Measurements from ENCODE around the gene CD164L2.
"Not testable (repeated sequence)": the region's sequence is repeated elsewhere in the genome, so short reads cannot be mapped to it uniquely, and the experiment has no call there.

Gene CD164L2

GRCh38 chr1:27384797-27385196 lies 1.7 kb upstream of the CD164L2 start:
- not testable (repeated sequence) for DNase-seq (ENCODE audit: low spot score)

GRCh38 chr1:27383661-27384060 lies 528 bp upstream of the CD164L2 start:
- DNase-seq (ENCODE audit: low spot score): no peak

- no peak for DNase-seq (ENCODE audit: low spot score)
Observed at GRCh38 chr1:27381969-27382762, 967 bp downstream of the CD164L2 start.

GRCh38 chr1:27380766-27381733 lies 2.1 kb downstream of the CD164L2 start:
- DNase-seq (ENCODE audit: low spot score): no peak

- no peak for DNase-seq (ENCODE audit: low spot score)
Observed at GRCh38 chr1:27380224-27380623, 2.9 kb downstream of the CD164L2 start.

GRCh38 chr1:27379564-27380122 lies 3.5 kb downstream of the CD164L2 start:
- no peak for DNase-seq (ENCODE audit: low spot score)

- DNase-seq (ENCODE audit: low spot score): no peak
Observed at GRCh38 chr1:27377760-27378495, 5.2 kb downstream of the CD164L2 start.

GRCh38 chr1:27374362-27375086 lies 8.6 kb downstream of the CD164L2 start, which contains the start of gene FCN3:
FCN3 (minus strand) TSS chr1:27374824; CDS start chr1:27374818, 6 bp downstream.
- no peak for DNase-seq (ENCODE audit: low spot score)

GRCh38 chr1:27372808-27373690 lies 10.1 kb downstream of the CD164L2 start:
- DNase-seq (ENCODE audit: low spot score): peak; percentile 50

- DNase-seq (ENCODE audit: low spot score): no peak
Observed at GRCh38 chr1:27372022-27372807, 10.9 kb downstream of the CD164L2 start.

GRCh38 chr1:27368869-27369582 lies 14.1 kb downstream of the CD164L2 start:
- peak; percentile 39 for DNase-seq (ENCODE audit: low spot score)

- DNase-seq (ENCODE audit: low spot score): no peak
Observed at GRCh38 chr1:27367160-27367650, 15.9 kb downstream of the CD164L2 start.

- DNase-seq (ENCODE audit: low spot score): peak; percentile 86
Observed at GRCh38 chr1:27366411-27367159, 16.5 kb downstream of the CD164L2 start, which contains the start of gene MAP3K6. MAP3K6 (minus strand) TSS chr1:27366961; CDS start chr1:27366597, 364 bp downstream.

- peak; percentile 90 for DNase-seq (ENCODE audit: low spot score)
Observed at GRCh38 chr1:27366113-27366410, 17.1 kb downstream of the CD164L2 start.

GRCh38 chr1:27365372-27366112 lies 17.6 kb downstream of the CD164L2 start:
- DNase-seq (ENCODE audit: low spot score): peak; percentile 91

- no peak for DNase-seq (ENCODE audit: low spot score)
Observed at GRCh38 chr1:27364696-27365371, 18.3 kb downstream of the CD164L2 start.
